ENCODE measurements around the gene BTBD19. TPM values are rescaled to one million over a fixed set of nuclear protein-coding genes. Genes with fewer than 3 reads are reported as not detected.

The BTBD19 gene
- total and polyA plus RNA-seq, 2 donors (not counting 1 experiment from before 2014, with no cell fraction given): 0.75 to 2.3 TPM

GRCh38 chr1:44819196-44819607 lies 10.9 kb downstream of the BTBD19 start:
- DNase-seq: no peak
- H2AFZ ChIP-seq (ENCODE audit: insufficient read depth, low read depth, low read length, poor library complexity, severe bottlenecking): peak overlapping the region; percentile 87
- H3K9ac ChIP-seq (ENCODE audit: low read length): peak overlapping the region; percentile 92
- TF ChIP-seq EZH2 (IDR thresholded peaks at IDR 0.05; ENCODE audit: borderline replicate concordance, insufficient read depth, low read depth, low read length, poor library complexity, severe bottlenecking): no peak
- TF ChIP-seq, protein P1, sequence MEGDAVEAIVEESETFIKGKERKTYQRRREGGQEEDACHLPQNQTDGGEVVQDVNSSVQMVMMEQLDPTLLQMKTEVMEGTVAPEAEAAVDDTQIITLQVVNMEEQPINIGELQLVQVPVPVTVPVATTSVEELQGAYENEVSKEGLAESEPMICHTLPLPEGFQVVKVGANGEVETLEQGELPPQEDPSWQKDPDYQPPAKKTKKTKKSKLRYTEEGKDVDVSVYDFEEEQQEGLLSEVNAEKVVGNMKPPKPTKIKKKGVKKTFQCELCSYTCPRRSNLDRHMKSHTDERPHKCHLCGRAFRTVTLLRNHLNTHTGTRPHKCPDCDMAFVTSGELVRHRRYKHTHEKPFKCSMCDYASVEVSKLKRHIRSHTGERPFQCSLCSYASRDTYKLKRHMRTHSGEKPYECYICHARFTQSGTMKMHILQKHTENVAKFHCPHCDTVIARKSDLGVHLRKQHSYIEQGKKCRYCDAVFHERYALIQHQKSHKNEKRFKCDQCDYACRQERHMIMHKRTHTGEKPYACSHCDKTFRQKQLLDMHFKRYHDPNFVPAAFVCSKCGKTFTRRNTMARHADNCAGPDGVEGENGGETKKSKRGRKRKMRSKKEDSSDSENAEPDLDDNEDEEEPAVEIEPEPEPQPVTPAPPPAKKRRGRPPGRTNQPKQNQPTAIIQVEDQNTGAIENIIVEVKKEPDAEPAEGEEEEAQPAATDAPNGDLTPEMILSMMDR (IDR thresholded peaks at IDR 0.05): no peak
- WGBS (ENCODE audit: insufficient coverage): 0% methylated on average over 10 of the region's 13 CpGs
- peak overlapping the region; percentile 99 to 100 for H3K27ac ChIP-seq (ENCODE audit: low read length in 2 of 2)
- no peaks in the 10 kb centered on the region for H4K20me1 ChIP-seq (ENCODE audit: control insufficient read depth, insufficient read depth, low read length, poor library complexity, severe bottlenecking)
- H3K4me3 ChIP-seq (ENCODE audit: control extremely low read depth in 1 of 5, extremely low read depth in 1 of 5, insufficient read depth in 1 of 5, low read depth in 2 of 5, low read length in 4 of 5): peak overlapping the region; percentile 56 to 80 (median 66)
- H3K4me3 Mint-ChIP-seq: peak overlapping the region; percentile 93
- no peaks in the 10 kb centered on the region for H3K9me3 ChIP-seq (ENCODE audit: control extremely low read depth in 1 of 3, control insufficient read depth in 2 of 3, insufficient read depth in 1 of 3, low read length in 2 of 3)
- POLR2A ChIA-PET: interaction anchor here (0.5 to 5.2 kb wide), 16 partner anchors 11 to 1647 kb away, joined by 3 to 61 read pairs (median 4); partner anchors contain the start of genes ARMH1, BEST4, BTBD19 and CFAP57
- intact Hi-C loops (cut with micrococcal nuclease): loop anchor here (1.0 to 2.0 kb wide), 5 partner anchors 10 to 520 kb away; partner anchors contain the start of gene PLK3
- H3K36me3 ChIP-seq (replicated peaks in 1 of 2; ENCODE audit: control extremely low read depth in 1 of 2, control insufficient read depth in 1 of 2, extremely low read depth in 1 of 2, insufficient read depth in 2 of 2, low read length in 1 of 2): no peaks in the 10 kb centered on the region
- H3K9me3 Mint-ChIP-seq (ENCODE audit: insufficient read depth): no peaks in the 10 kb centered on the region
- H3K4me1 Mint-ChIP-seq: peaks cover 36% of the 10 kb centered on the region
- H3K4me1 ChIP-seq (ENCODE audit: control insufficient read depth in 2 of 2, insufficient read depth in 2 of 2, low read length in 2 of 2): peaks cover 19 to 29% of the 10 kb centered on the region in 2 donors
- H3K79me2 ChIP-seq (ENCODE audit: control insufficient read depth, insufficient read depth, low read length): no peaks in the 10 kb centered on the region
- peak overlapping the region; percentile 88 for H3K4me2 ChIP-seq (replicated peaks; ENCODE audit: low read depth, low read length, poor library complexity, severe bottlenecking)
- H3K27me3 Mint-ChIP-seq: no peaks in the 10 kb centered on the region
- no peaks in the 10 kb centered on the region for H3K27me3 ChIP-seq (replicated peaks in 1 of 4; ENCODE audit: control extremely low read depth in 1 of 4, control insufficient read depth in 3 of 4, insufficient read depth in 4 of 4, low read length in 3 of 4)
- CTCF ChIA-PET: interaction anchor here (0.7 to 6.7 kb wide), 15 partner anchors 10 to 481 kb away, joined by 3 to 70 read pairs (median 5); partner anchors contain the start of genes BEST4, BTBD19, PLK3 and RNU5D-1
- ATAC-seq (ENCODE audit: low read depth): no peak
- H3K27ac Mint-ChIP-seq: peak overlapping the region; percentile 100
